GM18868 (cell line): ENCODE results near the gene RSPH1.

ENCODE experiments used
- ATAC-seq: cut with Tn5 transposase; IDR thresholded peaks from one replicate; pipeline ENCODE4 v1.9.1; 2021; ENCODE audit warnings: mild to moderate bottlenecking, moderate library complexity; ENCODE audit not compliant: unreplicated experiment

RSPH1 gene

DNA sequence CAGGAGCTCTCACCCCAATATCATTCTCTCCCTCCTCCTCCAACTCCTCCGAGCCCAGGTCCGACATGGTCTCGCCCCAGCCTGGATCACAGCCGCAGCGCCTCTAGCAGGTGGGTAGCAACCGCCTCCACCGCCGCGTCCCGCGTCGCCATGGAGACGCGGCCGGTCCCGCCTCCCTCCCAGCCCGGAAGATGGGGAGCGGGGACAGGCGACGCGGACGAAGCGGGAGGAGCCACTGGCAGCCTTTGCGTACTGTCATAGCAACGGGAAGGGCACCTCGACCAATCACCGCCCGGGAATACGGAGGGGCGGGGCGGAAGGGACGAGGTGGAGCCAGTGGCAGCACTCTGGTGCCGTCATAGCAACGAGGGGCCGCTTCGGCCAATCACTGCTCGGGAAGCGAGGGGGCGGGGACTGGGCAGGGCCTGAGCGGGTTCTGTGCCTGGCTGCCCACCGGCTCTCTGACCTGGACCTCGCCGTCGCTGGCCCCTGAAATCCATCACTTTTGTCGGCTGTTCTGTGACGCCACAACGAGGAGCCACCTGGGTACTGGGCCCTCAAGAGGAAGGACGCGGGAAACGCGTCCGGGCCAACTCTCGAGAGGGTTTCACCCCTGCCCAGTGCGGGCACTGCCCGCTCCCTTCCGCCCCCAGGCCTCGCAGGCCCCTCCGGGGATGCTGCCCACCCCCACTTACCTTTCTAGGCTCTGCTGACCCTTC lies at the start of gene RSPH1:
Gene RSPH1 (minus strand): TSS at position 105 of the 719 bp plus-strand sequence. CDS start 38 bp downstream, at position 67.
- ATAC-seq = peak; percentile 99

DNA sequence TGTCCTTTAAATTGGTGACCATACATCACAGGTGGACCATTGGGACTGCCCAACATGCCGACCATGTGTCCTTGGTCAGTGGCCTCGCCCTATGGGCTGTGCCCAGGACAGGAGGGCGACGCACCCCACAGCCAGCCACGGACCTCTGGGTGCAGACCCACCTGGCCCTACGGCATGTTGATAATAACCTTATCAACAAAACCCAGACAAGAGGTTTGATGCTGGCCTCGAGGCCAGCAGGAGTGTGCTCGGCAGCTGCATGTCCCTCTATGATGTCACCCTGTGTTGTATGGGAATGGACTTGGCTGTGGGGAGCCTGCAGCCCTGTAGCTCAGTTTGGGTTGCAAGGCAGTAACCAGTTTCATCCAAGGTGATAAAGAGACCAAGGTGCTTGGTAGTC lies 49.7 kb upstream of the RSPH1 start:
- no peak for ATAC-seq

DNA sequence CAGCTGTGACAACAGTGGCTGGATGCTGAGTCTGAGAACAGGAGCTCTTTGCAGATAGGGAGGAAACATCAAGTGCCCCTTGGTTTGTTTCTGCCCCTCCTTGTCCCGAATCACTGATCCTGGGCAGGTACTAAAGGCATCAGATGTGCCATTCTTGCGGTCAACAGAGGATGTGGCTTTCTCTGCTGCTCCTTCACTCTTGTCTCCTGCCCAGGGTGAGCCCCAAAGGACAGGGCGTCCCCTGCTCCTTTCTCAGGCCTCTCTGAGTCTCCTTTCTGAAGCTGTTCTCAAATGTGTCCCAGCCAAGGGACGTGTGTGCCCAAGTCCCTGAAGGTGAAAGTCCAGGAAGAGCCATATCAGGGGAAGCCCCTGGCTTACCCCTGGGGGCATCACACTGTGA lies 49.3 kb upstream of the RSPH1 start:
- no peak for ATAC-seq

DNA sequence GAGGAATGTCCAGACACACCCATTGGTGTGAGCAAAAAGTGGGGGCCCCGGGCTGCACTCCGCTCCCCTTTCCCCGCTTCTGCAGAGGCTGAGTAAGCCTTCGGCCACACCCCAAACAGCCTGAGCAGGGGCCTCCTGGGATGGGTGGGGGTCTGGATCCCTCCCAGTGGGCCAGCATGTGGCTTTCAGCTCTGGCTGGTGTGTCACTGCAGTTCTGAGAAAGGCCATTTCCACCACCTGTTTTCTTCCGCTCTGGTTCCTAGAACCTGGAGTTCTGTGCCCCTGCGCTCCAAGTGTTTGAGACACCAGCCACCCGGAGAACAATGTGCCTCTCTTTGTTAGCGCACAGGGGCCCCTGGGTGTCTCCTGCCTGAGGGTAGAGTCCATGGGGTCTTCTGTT lies 48.5 kb upstream of the RSPH1 start:
- no peak for ATAC-seq

DNA sequence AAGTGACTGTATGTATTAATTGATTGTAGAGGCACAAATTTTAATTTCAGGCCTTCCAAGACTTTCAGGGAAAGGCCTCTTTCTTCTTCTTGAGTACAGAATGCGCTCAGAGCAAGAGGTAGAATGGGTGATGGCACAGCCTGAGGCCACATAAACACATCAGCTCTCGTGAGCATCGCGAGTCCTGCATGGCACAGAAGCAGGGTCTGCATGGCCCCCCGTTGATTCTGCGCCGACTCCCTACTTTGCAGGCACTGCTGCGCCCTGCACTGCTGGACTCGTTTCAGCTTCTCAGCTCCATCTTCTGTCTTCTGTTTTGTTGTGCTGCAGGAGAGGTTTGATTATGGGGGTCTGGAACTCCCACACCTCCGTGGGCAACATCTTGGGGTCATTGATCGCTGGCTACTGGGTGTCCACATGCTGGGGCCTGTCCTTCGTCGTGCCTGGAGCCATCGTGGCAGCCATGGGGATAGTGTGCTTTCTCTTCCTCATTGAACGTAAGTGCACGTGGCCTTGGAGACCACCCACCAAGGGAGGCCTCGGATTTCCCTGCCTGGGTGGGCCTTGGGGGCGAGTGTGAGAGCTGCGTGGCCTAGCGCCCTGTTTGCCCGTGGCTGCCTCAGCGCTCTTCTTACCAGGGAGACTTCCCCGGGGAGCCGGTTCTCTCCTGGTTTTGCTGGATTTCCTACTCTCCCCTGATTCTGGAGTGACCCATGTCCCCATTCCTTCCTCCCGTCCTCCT lies 47.3 kb upstream of the RSPH1 start:
- ATAC-seq = no peak

DNA sequence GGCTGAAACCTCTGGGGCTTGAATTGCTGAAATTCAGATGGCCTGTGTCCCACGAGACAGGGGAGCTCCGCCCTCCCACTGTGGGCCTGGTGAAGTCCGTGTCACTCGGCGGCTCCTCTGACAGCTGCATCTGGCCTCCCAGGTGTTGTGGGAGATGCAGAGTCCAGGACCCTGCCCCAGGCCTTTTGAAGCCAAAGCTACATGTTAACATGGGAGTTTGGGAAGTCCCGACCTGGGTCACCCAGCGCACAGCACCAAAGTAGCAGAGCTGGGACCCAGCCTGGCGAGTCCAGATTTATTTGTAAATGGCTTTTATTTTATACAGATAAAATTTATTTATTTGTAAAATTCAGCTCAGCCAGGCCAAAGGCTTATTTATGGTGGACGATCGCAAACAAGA lies 46.6 kb upstream of the RSPH1 start:
- no peak for ATAC-seq

DNA sequence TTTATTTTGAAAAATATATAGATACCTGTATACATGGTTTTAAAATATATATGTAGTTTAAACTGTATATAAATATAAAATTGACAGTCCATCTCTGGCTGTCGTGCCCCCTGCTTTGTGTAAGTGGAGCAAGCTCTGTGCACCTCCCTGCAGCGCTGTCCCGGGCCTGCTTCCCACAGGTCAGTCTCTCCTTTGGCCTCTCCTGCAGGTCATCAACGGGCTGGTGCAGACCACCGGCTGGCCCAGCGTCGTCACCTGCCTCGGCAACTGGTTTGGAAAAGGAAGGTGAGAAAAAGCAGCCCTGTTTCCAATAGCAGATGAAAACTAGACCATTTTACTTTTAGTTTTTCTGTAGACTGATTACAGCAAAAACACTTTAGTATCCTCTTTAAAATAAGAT lies 46.2 kb upstream of the RSPH1 start:
- no peak for ATAC-seq

DNA sequence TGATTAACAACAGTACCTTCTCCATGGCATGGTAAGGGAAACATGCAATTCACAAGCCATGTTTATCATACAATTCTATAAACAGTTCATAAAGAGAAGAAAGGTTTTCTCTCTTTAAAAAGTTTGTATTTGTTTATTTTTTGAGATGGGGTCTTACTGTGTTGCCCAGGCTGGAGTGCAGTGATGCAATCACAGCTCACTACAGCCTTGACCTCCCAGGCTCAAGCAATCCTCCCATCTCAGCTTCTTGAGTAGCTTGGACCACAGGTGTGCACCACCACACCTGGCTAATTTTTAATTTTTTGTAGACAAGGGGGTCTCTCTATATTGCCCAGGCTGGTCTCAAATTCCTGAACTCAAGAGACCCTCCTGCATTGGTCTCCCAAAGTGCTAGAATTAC lies 45.6 kb upstream of the RSPH1 start:
- no peak for ATAC-seq

DNA sequence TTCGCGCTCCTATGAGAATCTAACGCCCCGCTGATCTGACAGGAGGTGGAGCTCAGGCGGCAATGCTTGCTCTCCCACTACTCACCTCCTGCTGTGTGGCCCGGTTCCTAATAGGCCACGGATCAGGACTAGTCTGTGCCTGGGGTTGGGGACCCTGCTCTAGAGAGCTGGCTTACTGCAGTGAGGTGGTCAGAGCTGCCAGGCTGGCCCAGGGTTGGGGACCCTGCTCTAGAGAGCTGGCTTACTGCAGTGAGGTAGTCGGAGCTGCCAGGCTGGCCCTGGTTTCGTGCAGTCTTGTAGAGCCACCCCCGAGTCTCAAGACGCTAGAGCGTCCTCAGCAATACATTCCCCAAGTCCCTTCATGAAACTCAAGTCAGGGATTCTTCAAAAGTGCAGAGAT lies 45.1 kb upstream of the RSPH1 start:
- no peak for ATAC-seq

DNA sequence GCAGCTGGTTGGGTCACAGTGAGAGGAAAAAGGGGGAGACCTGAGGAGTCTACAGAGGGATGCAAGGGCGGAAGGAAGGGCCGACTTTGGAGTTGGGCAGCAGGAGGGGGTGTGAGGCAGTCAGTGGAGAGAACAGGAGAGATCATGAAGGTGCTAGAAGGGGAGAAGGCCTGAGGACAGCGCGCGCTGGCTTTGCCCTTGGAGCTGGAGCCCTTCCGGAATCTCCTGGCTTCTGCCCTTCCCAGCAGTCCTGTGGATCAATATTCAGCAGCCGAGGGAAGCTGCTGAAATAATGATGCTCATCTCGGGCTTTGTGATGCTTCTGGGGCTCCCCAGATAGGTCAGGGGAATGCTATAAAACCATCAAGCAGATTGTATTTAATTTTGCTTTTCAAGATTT lies 44.4 kb upstream of the RSPH1 start:
- no peak for ATAC-seq

DNA sequence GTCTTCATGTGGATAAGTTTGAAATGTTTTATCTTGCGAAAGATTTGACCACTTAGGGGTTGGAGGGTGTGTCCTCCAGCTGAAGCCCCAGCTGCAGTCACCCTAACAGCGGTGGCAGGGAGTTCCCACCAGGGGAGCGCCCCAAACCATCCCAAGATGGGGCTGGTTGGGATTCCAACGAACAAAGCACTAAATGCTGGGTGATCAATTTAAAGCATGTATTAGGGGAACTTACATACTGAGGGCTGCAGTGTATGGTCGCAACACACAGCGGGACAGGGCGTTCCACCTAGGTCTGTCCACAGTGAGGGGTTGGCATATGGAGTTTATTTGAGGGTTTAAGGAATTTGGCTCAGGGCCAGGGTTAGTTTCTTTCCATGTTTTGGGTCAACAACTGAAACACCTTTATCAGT lies 43.9 kb upstream of the RSPH1 start:
- no peak for ATAC-seq

DNA sequence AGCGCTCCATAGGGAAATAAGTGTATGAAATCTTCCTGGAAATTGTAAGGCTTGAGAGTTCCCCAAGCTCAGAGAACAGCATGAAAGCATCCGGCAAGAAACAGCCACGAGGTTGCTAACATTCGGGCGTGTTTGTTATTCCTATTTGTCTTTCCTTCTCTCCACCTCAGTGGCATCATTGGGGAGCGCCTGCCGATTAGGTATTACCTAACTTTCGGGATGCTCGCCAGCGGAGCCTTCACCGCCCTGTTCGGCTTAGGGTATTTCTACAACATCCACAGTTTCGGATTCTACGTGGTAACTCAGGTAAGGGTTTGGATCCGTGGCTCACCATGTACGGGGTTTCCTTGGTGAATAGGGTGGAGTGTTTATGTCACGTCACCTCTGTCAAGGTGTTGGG lies 43.3 kb upstream of the RSPH1 start:
- ATAC-seq = no peak

DNA sequence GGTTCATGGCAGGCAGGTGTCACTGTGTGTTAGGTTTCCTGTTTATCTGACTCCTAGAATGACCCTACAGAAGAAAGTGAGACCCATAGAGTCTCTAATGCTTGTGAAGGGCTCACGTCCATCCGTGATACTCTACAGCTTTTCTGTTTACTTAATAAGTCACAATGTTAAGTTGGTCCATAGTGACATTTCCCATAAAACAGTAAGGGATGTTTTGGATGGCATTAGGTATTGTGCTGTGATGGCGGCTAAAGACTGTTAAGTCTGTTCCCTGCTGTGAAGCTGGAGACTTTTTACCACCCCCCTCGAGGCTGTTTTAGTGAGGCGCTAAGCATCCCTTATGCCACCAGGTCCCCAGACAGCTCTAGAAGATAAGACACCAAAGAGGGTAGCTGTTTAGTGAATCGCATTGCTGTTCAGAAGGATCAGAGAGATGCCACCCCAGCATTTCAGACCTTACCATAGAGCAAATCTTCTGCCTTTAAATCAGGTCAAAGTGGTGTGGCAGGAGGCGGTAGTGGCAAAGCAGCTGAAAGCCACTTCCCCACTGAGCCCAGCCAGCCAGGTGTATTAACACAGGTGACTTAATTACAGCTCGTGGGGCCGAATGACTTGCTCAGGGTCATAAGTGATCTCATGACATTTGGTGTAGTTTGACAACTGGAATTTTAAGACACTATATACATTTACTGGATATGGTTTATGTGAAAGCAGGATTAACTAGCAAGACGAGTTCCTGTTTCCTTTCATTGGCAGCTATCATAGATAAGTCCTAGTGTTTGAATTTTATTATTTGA lies 42.7 kb upstream of the RSPH1 start:
- ATAC-seq = no peak

DNA sequence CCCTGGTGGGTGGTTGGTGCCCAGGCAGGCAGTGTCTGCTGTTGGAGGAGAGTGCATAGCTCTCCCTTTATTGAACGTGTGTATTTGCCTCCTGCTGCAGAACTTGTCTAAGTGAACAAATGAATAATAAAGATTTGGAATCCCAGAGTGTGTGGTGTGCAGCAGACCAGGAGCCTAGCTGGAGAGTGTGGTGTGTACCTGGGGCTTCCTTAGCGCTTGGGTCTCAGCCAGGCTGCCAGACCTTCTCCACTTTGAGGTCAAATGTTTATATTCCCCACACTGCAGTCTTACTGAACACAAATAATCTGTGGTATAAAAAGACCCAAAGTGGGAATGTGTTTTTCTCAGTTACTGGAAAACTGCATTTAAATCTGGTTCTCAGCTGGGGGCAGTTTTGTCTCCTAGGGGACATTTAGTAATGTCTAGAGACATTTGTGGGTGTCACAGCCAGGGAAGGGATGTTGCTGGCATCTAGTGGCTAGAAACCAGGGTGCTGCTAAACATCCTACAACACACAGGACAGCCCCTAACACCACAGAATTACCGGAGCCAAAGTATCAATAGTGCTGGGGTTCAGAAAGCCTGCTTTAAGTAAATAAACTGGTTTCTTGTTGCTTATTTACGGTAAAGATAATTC lies 41.2 kb upstream of the RSPH1 start:
- no peak for ATAC-seq

DNA sequence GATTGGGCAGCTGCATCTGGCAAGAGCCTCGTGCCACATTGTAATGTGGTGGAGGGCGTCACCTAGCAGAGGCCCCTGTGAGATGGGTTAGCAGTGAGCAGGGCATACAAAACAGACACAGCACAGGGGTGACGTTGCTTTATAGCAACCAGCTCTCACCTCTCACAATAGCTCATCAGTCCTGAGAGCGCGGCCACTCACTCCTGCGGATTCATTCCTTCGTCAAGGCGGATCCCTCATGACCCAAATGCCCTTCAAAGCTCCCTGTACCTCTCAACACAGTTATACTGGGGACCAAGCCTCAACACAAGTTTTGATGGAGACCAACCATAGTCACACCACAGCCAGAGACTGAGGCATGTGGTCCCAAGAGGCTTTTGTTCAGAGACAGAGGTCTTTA lies 40.6 kb upstream of the RSPH1 start:
- ATAC-seq = no peak

DNA sequence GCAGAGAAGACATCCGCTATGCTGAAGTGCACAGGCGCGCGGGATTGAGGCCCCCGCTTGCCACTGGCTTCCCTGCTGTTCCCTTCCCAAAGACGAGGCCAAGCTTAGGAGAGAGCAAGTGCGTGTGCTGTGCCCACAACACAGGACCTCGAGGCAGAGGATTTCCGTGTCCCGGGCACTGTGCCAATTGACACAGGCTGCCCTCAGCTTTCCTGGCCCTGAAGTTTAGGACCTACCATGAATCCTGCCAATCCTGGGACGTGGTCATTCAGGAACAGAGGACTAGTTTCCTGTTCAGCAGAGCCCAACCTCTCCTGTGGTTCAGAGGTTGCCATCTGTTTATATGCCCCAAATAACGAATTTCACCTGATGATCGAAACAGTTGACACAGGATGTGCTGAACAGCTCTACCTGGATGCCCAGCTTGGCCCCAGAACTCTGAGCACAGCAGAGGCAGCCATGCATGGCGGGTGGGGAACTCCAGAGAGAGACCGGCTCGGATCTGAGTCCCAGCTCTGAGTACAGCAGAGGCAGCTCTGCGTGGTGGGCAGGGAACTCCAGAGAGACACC lies 39.7 kb upstream of the RSPH1 start:
- peak; percentile 75 for ATAC-seq

DNA sequence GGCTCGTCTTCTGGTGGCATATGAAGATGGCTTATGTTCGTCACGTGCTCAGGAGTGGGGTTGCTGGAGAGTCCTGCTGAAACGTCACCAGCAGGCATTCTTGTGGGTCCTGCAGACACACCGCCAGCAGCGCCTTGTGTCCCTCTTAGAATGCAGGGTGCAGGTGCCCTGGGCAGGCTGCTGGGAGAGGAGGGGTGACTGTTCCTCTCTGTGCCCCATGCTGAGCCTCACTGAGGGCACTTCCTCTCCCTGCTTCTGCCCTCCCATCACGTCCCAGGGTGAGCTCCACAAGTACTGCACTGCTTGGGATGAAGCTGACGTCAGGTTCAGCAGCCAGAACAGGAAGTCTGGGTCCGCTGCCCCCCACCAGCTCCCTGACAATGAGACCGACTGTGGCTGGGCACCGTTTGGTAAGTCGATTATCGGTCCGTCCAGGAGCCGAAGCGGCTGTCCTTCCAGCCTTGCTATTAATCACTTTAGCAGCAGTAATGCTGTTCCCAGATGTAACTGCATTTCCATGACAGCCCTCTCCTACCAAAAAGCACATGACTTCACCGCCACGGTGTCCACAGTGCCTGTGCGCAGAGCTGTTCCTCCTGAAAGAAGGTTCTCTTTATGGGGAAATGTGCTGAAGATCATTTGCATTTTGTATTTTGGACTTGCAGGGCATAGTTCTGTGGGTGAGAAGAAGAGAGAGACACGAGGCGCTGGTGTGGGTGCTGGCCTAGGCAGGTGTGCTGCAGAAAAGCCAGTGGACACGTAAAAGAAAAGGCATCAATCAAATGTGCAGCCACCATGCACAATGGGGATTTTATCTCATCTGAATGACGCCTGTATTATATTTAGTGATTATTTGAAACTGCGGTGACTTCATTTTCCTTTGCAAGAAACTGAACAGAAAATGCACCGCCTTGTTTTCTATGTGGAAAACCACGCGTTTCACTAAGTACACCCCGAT lies 38.7 kb upstream of the RSPH1 start:
- ATAC-seq = peak; percentile 37

DNA sequence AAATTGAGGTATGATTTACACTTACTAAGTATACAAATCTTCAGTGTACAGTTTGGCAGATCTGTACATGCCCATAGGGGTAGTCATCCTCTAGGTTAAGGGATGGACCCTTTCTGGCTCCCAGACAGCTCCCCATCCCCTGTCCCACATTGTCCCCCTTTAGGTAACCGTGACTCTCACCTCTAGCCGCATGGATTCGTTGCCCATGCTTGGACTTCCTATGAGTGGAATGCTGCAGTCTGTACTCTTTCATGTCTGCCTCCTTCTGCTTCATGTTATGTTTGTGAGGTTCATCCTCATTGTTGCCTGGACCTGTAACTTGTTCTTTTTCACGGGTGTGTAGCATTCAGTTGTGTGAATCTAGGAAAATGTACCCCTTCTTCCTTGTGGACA lies 37.9 kb upstream of the RSPH1 start:
- ATAC-seq = no peak

DNA sequence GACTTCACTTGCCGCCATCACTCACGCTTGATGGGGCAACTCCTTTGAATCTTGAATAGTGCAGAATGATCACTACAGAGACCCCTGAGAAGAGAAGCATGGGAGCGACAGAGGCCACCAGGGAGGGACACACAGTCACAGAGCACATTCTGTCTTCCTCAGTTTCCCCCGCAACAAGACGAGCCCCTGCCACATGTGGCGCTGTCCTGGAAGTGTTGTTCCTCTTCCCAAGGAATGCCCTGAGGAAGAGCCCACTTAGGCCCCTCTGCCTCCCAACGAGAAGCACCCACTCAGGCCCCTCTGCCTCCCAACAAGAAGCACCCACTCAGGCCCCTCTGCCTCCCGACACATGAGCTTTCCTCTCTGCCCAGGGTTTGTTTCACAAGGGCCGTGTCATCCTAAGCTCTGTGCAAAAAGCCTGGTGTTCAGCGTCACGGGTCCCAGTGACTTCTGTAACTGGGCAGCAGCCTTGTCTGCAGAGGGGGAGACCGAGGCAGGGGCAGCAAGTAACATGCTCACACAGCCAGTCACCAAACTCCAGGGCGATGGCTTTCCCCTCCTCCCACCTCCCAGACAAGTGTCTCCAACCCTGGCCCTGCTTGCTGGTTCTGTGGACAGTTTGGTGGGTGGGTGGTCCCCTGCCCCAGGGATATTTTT lies 37.4 kb upstream of the RSPH1 start:
- ATAC-seq = no peak
